GM12891 (cell line): ENCODE results near the gene EGF.

Experiments used
- PAX5 ChIP-seq: IDR thresholded peaks from 2 replicates; pipeline ENCODE4 v1.6.1; 2011; ENCODE audit warnings: low read length, moderate library complexity, mild to moderate bottlenecking; ENCODE audit not compliant: insufficient read depth, severe bottlenecking
- POLR2A ChIP-seq: IDR thresholded peaks from 2 replicates; pipeline ENCODE4 v1.6.1; 2011; ENCODE audit warnings: low read depth, low read length, control low read depth
- POLR2AphosphoS5 ChIP-seq: IDR thresholded peaks from 2 replicates; pipeline ENCODE4 v1.6.1; 2011; ENCODE audit warnings: low read depth, low read length, control low read depth
- TAF1 ChIP-seq: IDR thresholded peaks from 2 replicates; pipeline ENCODE4 v1.6.1; 2011; ENCODE audit warnings: low read depth, low read length, control low read depth

DNA sequence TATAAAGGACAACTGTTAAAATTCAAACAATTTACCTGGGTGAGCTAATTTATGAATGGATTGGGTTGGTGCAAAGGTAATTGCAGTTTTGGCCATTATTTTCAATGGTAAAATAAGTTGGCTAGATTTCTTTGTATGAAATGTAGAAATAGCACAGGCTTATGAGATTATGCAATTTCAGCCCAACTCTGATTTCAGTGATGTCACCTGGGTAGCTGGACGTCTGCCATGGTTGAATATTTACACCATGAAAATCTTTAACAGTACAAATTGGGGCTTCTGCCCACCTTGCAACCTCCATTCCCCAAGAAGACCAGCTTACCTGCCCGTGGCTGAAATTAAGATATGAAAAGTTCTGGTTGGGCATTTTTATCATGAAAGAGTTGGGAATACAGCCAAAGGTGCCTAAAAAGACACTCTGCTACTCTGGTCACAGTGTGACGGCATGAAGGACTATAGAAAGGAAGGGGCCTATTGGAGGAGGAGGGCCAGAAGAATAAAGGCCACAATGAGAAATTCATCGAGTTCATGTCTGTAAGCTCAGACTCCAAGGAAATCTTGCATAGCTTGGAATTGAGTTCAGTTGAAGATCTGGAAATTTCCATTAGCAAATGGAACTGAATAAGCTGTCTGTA is 29.7 kb downstream of the EGF start:
- TF ChIP-seq POLR2A (no peak), POLR2AphosphoS5 (no peak), TAF1 (no peak), PAX5 (no peak)
